B cell (primary cell): ENCODE data around the gene ZNF385D. TPM values are rescaled to one million over a fixed set of nuclear protein-coding genes. Genes with fewer than 3 reads are reported as not detected.

Source experiments
- ATAC-seq: fragments of 200-7000 bp; cut with Tn5 transposase; one replicate; pipeline ENCODE4 v1.10.0; 2021; ENCODE audit warnings: low read depth, mild to moderate bottlenecking, moderate number of reproducible peaks, moderate library complexity
- CTCF ChIA-PET: fragments of 350-600 bp; sonication (Branson Sonifier 250); formaldehyde crosslinking; loops from one replicate; lab custom pipeline; 2021; ENCODE audit warnings: antibody characterized with exemption, inconsistent platforms; lab: Charles Lee
- POLR2A ChIA-PET: fragments of 350-600 bp; sonication (Branson Sonifier 250); formaldehyde crosslinking; loops from one replicate; lab custom pipeline; 2021; ENCODE audit warnings: antibody characterized with exemption; lab: Charles Lee
- DNase-seq: peaks from one replicate; pipeline ENCODE4 v3.0.0; 2013
- H2AFZ ChIP-seq: 2 replicates; pipeline ENCODE4 v1.6.1; 2012; ENCODE audit warnings: mild to moderate bottlenecking, low read depth, low read length; ENCODE audit not compliant: insufficient read depth, poor library complexity, severe bottlenecking
- H3K27ac ChIP-seq, 2 donors: 1 replicate in 1 of 2; 2 replicates in 1 of 2; pipeline ENCODE4 v1.5.1; 2012 to 2013; ENCODE audit warnings: low read length in 2 of 2, mild to moderate bottlenecking in 2 of 2, moderate library complexity in 1 of 2
- H3K27me3 ChIP-seq, 4 experiments: fragments of 200-600 bp in 1 of 4; sonication (generic) in 1 of 4; replicated peaks in 1 of 4; 1 replicate in 2 of 4; 2 replicates in 2 of 4; pipeline versions ENCODE4 v1.6.1 to v1.7.0; 2013 to 2016; ENCODE audit warnings: low read length in 3 of 4, mild to moderate bottlenecking in 2 of 4, mixed read lengths in 1 of 4, moderate library complexity in 1 of 4; ENCODE audit not compliant: insufficient read depth in 4 of 4, control insufficient read depth in 3 of 4; ENCODE audit errors: control extremely low read depth in 1 of 4
- H3K36me3 ChIP-seq, 2 experiments: replicated peaks in 1 of 2; 1 replicate in 1 of 2; 2 replicates in 1 of 2; pipeline versions ENCODE4 v1.6.1 to v1.7.1; 2013; ENCODE audit warnings: low read length in 1 of 2; ENCODE audit not compliant: insufficient read depth in 2 of 2, control insufficient read depth in 1 of 2; ENCODE audit errors: control extremely low read depth in 1 of 2, extremely low read depth in 1 of 2
- H3K4me1 ChIP-seq, 2 donors: fragments of 200-600 bp in 1 of 2; sonication (generic) in 1 of 2; 1 replicate in 1 of 2; 2 replicates in 1 of 2; pipeline versions ENCODE4 v1.5.1 to v1.6.1; 2013 to 2017; ENCODE audit warnings: low read length in 2 of 2; ENCODE audit not compliant: control insufficient read depth in 2 of 2, insufficient read depth in 2 of 2
- H3K4me2 ChIP-seq: replicated peaks from 2 replicates; pipeline ENCODE3; 2012; ENCODE audit warnings: mild to moderate bottlenecking, low read depth, low read length; ENCODE audit not compliant: poor library complexity, severe bottlenecking
- H3K4me3 ChIP-seq, 5 experiments: fragments of 200-600 bp in 1 of 5; sonication (generic) in 1 of 5; 1 replicate in 3 of 5; 2 replicates in 2 of 5; pipeline versions ENCODE4 v1.5.1 to v1.7.0; 2011 to 2016; ENCODE audit warnings: low read length in 4 of 5, mild to moderate bottlenecking in 4 of 5, low read depth in 2 of 5, control low read depth in 1 of 5, moderate library complexity in 1 of 5; ENCODE audit not compliant: insufficient read depth in 1 of 5; ENCODE audit errors: control extremely low read depth in 1 of 5, extremely low read depth in 1 of 5
- H3K79me2 ChIP-seq: fragments of 200-600 bp; sonication (generic); one replicate; pipeline ENCODE4 v1.6.0; 2016; ENCODE audit warnings: low read length; ENCODE audit not compliant: control insufficient read depth, insufficient read depth
- H3K9ac ChIP-seq: fragments of 200-600 bp; sonication (generic); 2 replicates; pipeline ENCODE4 v1.6.1; 2017; ENCODE audit warnings: mild to moderate bottlenecking, low read length, moderate library complexity
- H3K9me3 ChIP-seq, 3 donors: one replicate each; pipeline versions ENCODE4 v1.6.1 to v1.7.1; 2013; ENCODE audit warnings: low read length in 2 of 3; ENCODE audit not compliant: control insufficient read depth in 2 of 3, insufficient read depth in 1 of 3; ENCODE audit errors: control extremely low read depth in 1 of 3
- H4K20me1 ChIP-seq: 2 replicates; pipeline ENCODE4 v1.6.0; 2012; ENCODE audit warnings: mild to moderate bottlenecking, low read length; ENCODE audit not compliant: insufficient read depth, control insufficient read depth, poor library complexity, severe bottlenecking
- H3K27ac Mint-ChIP-seq: one replicate; pipeline ENCODE4 v1.8.0; 2021; ENCODE audit warnings: mixed read lengths
- H3K27me3 Mint-ChIP-seq: one replicate; pipeline ENCODE4 v1.8.0; 2021; ENCODE audit warnings: mixed read lengths
- H3K4me1 Mint-ChIP-seq: one replicate; pipeline ENCODE4 v1.8.0; 2021; ENCODE audit warnings: mixed read lengths
- H3K4me3 Mint-ChIP-seq: one replicate; pipeline ENCODE4 v1.8.0; 2021; ENCODE audit warnings: mixed read lengths
- H3K9me3 Mint-ChIP-seq: one replicate; pipeline ENCODE4 v1.8.0; 2022; ENCODE audit warnings: mixed read lengths; ENCODE audit not compliant: insufficient read depth
- EZH2 ChIP-seq: IDR thresholded peaks from 2 replicates; pipeline ENCODE4 v1.6.1; 2012; ENCODE audit warnings: borderline replicate concordance, low read depth, mild to moderate bottlenecking, moderate library complexity, low read length; ENCODE audit not compliant: insufficient read depth, poor library complexity, severe bottlenecking
- WGBS: methylation state at CpG from one replicate; pipeline ENCODE4 v1.1.5; 2013; ENCODE audit warnings: missing lambda C conversion rate; ENCODE audit not compliant: insufficient coverage; 5-methylcytosine and 5-hydroxymethylcytosine counted together
- intact Hi-C: fragments of 100-400 bp; cut with micrococcal nuclease; formaldehyde crosslinking; loops from one replicate; pipeline ENCODE4 v1.10.0; 2022
- polyA plus RNA-seq: library from polyadenylated mRNA; depleted of rRNA; stranded (reverse); fragments of >200 nt; gene quantifications from 2 replicates; pipeline ENCODE4 v1.2.3, GENCODE V29; 2012
- total RNA-seq, 2 donors: library from RNA; stranded (reverse); fragments of 120-200 nt in 1 of 2; gene quantifications; 1 replicate in 1 of 2; 2 replicates in 1 of 2; pipeline versions ENCODE4 v1.2.3 to v1.2.4, GENCODE V29; 2013 to 2022
- TF ChIP-seq, protein P1 (sequence below): fragments of 200-600 bp; IDR thresholded peaks from one replicate; pipeline ENCODE4 v1.8.0; 2022; ENCODE audit warnings: antibody characterized with exemption, mild to moderate bottlenecking

Gene ZNF385D
- total and polyA plus RNA-seq, 2 donors (not counting 1 experiment from before 2014, with no cell fraction given): not detected

DNA sequence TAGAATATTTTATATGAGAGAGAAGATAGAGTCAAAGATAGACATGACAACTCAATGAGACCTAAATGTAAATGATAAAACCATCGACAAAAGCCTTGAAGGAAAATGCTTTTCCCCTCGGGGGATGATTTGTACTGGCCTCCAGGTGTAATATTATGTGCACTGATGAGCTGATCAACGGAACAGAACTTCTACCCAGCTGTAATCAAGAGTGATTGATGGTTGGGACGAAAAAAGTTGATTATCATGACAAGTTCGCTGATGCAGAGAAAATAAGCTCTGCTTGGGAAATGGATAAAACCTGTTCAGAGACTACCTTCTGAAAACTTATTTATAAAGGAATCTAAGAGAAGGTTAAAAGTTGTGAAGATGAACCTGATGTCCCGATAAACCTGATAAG is 210.7 kb downstream of the ZNF385D start:
- no peaks in the 10 kb centered on the region for H3K79me2 ChIP-seq
- peaks cover 0 to 11% (median 0%) of the 10 kb centered on the region in 3 donors for H3K9me3 ChIP-seq
- no peak overlapping the region for H2AFZ ChIP-seq
- DNase-seq: no peak
- Mint-ChIP-seq H3K9me3 (peaks cover 6% of the 10 kb centered on the region), H3K27me3 (no peaks in the 10 kb centered on the region), H3K4me3 (no peak overlapping the region), H3K4me1 (no peaks in the 10 kb centered on the region), H3K27ac (no peak overlapping the region)
- no peaks in the 10 kb centered on the region for H3K27me3 ChIP-seq
- ChIA-PET POLR2A (no interaction called here), CTCF (no interaction called here)
- no peak overlapping the region for H3K9ac ChIP-seq
- no peak for ATAC-seq
- H3K4me1 ChIP-seq: no peaks in the 10 kb centered on the region
- intact Hi-C loops: no loop called here
- H3K4me2 ChIP-seq: no peak overlapping the region
- no peak for TF ChIP-seq EZH2
- TF ChIP-seq, protein P1, sequence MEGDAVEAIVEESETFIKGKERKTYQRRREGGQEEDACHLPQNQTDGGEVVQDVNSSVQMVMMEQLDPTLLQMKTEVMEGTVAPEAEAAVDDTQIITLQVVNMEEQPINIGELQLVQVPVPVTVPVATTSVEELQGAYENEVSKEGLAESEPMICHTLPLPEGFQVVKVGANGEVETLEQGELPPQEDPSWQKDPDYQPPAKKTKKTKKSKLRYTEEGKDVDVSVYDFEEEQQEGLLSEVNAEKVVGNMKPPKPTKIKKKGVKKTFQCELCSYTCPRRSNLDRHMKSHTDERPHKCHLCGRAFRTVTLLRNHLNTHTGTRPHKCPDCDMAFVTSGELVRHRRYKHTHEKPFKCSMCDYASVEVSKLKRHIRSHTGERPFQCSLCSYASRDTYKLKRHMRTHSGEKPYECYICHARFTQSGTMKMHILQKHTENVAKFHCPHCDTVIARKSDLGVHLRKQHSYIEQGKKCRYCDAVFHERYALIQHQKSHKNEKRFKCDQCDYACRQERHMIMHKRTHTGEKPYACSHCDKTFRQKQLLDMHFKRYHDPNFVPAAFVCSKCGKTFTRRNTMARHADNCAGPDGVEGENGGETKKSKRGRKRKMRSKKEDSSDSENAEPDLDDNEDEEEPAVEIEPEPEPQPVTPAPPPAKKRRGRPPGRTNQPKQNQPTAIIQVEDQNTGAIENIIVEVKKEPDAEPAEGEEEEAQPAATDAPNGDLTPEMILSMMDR: no peak
- H3K27ac ChIP-seq: no peak overlapping the region
- WGBS: 78% methylated on average over 4 of the region's 6 CpGs
- H3K4me3 ChIP-seq: no peak overlapping the region
- H4K20me1 ChIP-seq: no peaks in the 10 kb centered on the region
- no peaks in the 10 kb centered on the region for H3K36me3 ChIP-seq

DNA sequence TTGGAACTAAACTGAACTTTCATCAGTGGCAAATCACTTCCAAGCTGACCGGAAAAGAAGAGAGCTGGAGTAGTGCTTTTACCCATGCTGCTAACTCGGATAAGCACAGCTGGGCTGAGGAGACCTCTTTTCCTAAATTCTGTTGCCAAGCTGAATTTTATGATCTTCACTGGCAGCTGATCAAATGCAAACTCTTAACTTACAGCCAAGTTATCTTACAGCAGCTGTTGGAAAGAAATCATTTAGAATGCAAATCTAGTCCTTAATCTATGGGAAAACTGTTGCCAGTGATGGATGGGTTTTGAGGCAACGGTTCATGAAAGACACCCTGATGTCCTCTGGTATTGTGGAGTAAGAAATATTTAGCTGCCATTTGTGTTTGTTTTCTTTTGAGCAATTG is 216.5 kb downstream of the ZNF385D start:
- H2AFZ ChIP-seq: no peak overlapping the region
- no peak overlapping the region for H3K4me3 ChIP-seq
- no peaks in the 10 kb centered on the region for H3K36me3 ChIP-seq
- no peaks in the 10 kb centered on the region for H3K4me1 Mint-ChIP-seq
- ATAC-seq (no peak), DNase-seq (no peak)
- POLR2A ChIA-PET: no interaction called here
- H3K79me2 ChIP-seq: no peaks in the 10 kb centered on the region
- H3K9me3 ChIP-seq: no peaks in the 10 kb centered on the region
- TF ChIP-seq, protein P1: no peak
- TF ChIP-seq EZH2: no peak
- WGBS: 83% methylated on average over 3 of the region's 3 CpGs
- intact Hi-C loops: no loop called here
- CTCF ChIA-PET: no interaction called here
- no peak overlapping the region for H3K9ac ChIP-seq
- no peaks in the 10 kb centered on the region for H4K20me1 ChIP-seq
- no peak overlapping the region for H3K4me2 ChIP-seq
- H3K27me3 ChIP-seq: no peaks in the 10 kb centered on the region
- H3K27ac ChIP-seq: no peak overlapping the region
- peaks cover 3% of the 10 kb centered on the region for H3K9me3 Mint-ChIP-seq
- no peaks in the 10 kb centered on the region for H3K27me3 Mint-ChIP-seq
- no peak overlapping the region for H3K27ac Mint-ChIP-seq
- no peaks in the 10 kb centered on the region for H3K4me1 ChIP-seq
- H3K4me3 Mint-ChIP-seq: no peak overlapping the region
